Upper lobe of right lung (tissue), 1 donor: ENCODE data around the gene STX4. TPM values are rescaled to one million over a fixed set of nuclear protein-coding genes. Genes with fewer than 3 reads are reported as not detected.

Experiments used
- ATAC-seq: fragments of 200-7000 bp; cut with Tn5 transposase; one replicate; pipeline ENCODE4 v1.9.1; 2020; ENCODE audit warnings: mild to moderate bottlenecking, moderate library complexity
- DNase-seq: peaks from one replicate; pipeline ENCODE4 v3.0.0-alpha.2; 2020
- H3K27ac ChIP-seq: fragments of 200-600 bp; one replicate; pipeline ENCODE4 v1.8.0; 2022
- H3K27me3 ChIP-seq: fragments of 200-600 bp; one replicate; pipeline ENCODE4 v1.8.0; 2022; ENCODE audit warnings: mild to moderate bottlenecking
- H3K36me3 ChIP-seq: fragments of 200-600 bp; one replicate; pipeline ENCODE4 v1.8.0; 2022
- H3K4me1 ChIP-seq: fragments of 200-600 bp; one replicate; pipeline ENCODE4 v1.8.0; 2022
- H3K4me3 ChIP-seq: fragments of 200-600 bp; one replicate; pipeline ENCODE4 v1.8.0; 2022; ENCODE audit warnings: mild to moderate bottlenecking
- H3K9me3 ChIP-seq: fragments of 200-600 bp; one replicate; pipeline ENCODE4 v1.8.0; 2022
- CTCF ChIP-seq: fragments of 200-600 bp; IDR thresholded peaks from one replicate; pipeline ENCODE4 v1.8.0; 2022; ENCODE audit warnings: antibody characterized with exemption
- intact Hi-C: fragments of 100-400 bp; cut with DNase I; formaldehyde crosslinking; loops from one replicate; pipeline ENCODE4 v1.11.0; 2022
- total RNA-seq: library from RNA; stranded (reverse); fragmentation: NEBNext Ultra II Directional; extraction: Animal tissue kit (Norgen Biotek cat#: 25700); gene quantifications from one replicate; pipeline ENCODE4 v1.2.1, GENCODE V29; 2021
- donor health status: DM: no; HTN: yes; CAD: no; lungs with severe emphysema.

Gene STX4
- total RNA-seq, 1 donor from 2014 or later, result 91.7 TPM

- peak overlapping the region; percentile 87 for H3K4me3 ChIP-seq
- H3K4me1 ChIP-seq, result peaks cover 22% of the 10 kb centered on the region
- no peaks in the 10 kb centered on the region for H3K27me3 ChIP-seq
- DNase-seq (no peak), ATAC-seq (no peak)
- peak overlapping the region; percentile 93 for H3K27ac ChIP-seq
- H3K36me3 ChIP-seq, result peaks cover 36% of the 10 kb centered on the region
- H3K9me3 ChIP-seq, result no peaks in the 10 kb centered on the region
- intact Hi-C loops, result no loop called here
- no peak for TF ChIP-seq CTCF
Observed at GRCh38 chr16:31074814-31075183, 41.4 kb downstream of the STX4 start.

GRCh38 chr16:31076319-31076718 lies 43.0 kb downstream of the STX4 start:
- intact Hi-C loops, result no loop called here
- H3K27ac ChIP-seq, result no peak overlapping the region
- DNase-seq, result no peak
- TF ChIP-seq CTCF, result no peak
- H3K4me1 ChIP-seq, result peaks cover 22% of the 10 kb centered on the region
- no peaks in the 10 kb centered on the region for H3K27me3 ChIP-seq
- no peak overlapping the region for H3K4me3 ChIP-seq
- H3K9me3 ChIP-seq, result no peaks in the 10 kb centered on the region
- no peak for ATAC-seq
- peaks cover 51% of the 10 kb centered on the region for H3K36me3 ChIP-seq

- ATAC-seq (no peak), DNase-seq (no peak)
- H3K27me3 ChIP-seq, result no peaks in the 10 kb centered on the region
- no peak overlapping the region for H3K27ac ChIP-seq
- intact Hi-C loops, result no loop called here
- H3K4me1 ChIP-seq, result peaks cover 15% of the 10 kb centered on the region
- no peak for TF ChIP-seq CTCF
- H3K36me3 ChIP-seq, result peaks cover 52% of the 10 kb centered on the region
- no peaks in the 10 kb centered on the region for H3K9me3 ChIP-seq
- H3K4me3 ChIP-seq, result no peak overlapping the region
Observed at GRCh38 chr16:31077024-31077423, 43.7 kb downstream of the STX4 start.

GRCh38 chr16:31077592-31078396 lies 44.4 kb downstream of the STX4 start:
- no peak for TF ChIP-seq CTCF
- Histone ChIP-seq H3K9me3 (no peaks in the 10 kb centered on the region), H3K36me3 (peaks cover 59% of the 10 kb centered on the region), H3K27me3 (no peaks in the 10 kb centered on the region), H3K4me3 (no peak overlapping the region), H3K4me1 (peaks cover 9% of the 10 kb centered on the region), H3K27ac (no peak overlapping the region)
- ATAC-seq, result no peak
- intact Hi-C loops, result no loop called here
- DNase-seq, result no peak

GRCh38 chr16:31078597-31079341 lies 45.4 kb downstream of the STX4 start:
- Histone ChIP-seq H3K4me3 (no peak overlapping the region), H3K27me3 (no peaks in the 10 kb centered on the region), H3K4me1 (peaks cover 9% of the 10 kb centered on the region), H3K9me3 (no peaks in the 10 kb centered on the region), H3K36me3 (peaks cover 69% of the 10 kb centered on the region), H3K27ac (no peak overlapping the region)
- DNase-seq (no peak), ATAC-seq (no peak)
- intact Hi-C loops, result no loop called here
- no peak for TF ChIP-seq CTCF
